Ovary (tissue), 3 donors: ENCODE results near the gene CMIP.

Source experiments
- EP300 ChIP-seq: sonication (generic); formaldehyde crosslinking; IDR thresholded peaks from one replicate; pipeline ENCODE4 v1.6.1; 2017; ENCODE audit warnings: antibody characterized with exemption
- TF ChIP-seq, protein P1 (sequence below), 3 donors: fragments of 450-650 bp in 2 of 3; fragments of 200-600 bp in 1 of 3; IDR thresholded peaks; one replicate each; pipeline versions ENCODE4 v1.5.1 to v1.8.0; 2016 to 2022; ENCODE audit warnings: antibody characterized with exemption in 3 of 3, mild to moderate bottlenecking in 1 of 3
- donor health status: DM: no; HTN: no; CAD: no.

DNA sequence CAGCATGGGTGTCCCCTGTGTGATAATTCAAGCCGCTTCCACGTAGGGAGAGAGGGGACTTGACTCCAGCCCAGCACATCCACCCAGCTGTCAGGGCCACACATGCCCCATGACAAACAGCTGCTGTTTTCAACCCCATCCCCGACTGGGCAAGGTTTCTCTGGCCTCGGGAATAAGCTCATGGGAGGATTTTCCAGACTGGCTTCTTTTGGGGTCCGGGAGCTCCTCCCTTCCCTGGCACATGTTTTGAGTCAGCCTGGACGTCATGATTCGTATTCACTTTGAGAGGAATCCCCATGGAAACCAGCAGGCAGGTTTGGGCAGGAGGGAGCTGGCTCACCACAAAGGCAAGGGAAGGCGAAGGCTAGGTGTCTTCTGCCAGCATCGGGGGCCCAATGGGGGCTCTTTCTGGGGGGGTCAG lies 156.4 kb downstream of the CMIP start:
- TF ChIP-seq, protein P1, sequence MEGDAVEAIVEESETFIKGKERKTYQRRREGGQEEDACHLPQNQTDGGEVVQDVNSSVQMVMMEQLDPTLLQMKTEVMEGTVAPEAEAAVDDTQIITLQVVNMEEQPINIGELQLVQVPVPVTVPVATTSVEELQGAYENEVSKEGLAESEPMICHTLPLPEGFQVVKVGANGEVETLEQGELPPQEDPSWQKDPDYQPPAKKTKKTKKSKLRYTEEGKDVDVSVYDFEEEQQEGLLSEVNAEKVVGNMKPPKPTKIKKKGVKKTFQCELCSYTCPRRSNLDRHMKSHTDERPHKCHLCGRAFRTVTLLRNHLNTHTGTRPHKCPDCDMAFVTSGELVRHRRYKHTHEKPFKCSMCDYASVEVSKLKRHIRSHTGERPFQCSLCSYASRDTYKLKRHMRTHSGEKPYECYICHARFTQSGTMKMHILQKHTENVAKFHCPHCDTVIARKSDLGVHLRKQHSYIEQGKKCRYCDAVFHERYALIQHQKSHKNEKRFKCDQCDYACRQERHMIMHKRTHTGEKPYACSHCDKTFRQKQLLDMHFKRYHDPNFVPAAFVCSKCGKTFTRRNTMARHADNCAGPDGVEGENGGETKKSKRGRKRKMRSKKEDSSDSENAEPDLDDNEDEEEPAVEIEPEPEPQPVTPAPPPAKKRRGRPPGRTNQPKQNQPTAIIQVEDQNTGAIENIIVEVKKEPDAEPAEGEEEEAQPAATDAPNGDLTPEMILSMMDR (IDR thresholded peaks at IDR 0.05), result no peak
- TF ChIP-seq EP300, result no peak
